ENCODE data around the gene CDK3. TPM values are rescaled to one million over a fixed set of nuclear protein-coding genes. Genes with fewer than 3 reads are reported as not detected.
A peak's percentile ranks its signal among the peaks of the same experiment; 100 is the strongest.

The CDK3 gene
- total RNA-seq, 8 experiments from 2014 or later, result 3.5 to 11.0 (median 6.2) TPM

DNA sequence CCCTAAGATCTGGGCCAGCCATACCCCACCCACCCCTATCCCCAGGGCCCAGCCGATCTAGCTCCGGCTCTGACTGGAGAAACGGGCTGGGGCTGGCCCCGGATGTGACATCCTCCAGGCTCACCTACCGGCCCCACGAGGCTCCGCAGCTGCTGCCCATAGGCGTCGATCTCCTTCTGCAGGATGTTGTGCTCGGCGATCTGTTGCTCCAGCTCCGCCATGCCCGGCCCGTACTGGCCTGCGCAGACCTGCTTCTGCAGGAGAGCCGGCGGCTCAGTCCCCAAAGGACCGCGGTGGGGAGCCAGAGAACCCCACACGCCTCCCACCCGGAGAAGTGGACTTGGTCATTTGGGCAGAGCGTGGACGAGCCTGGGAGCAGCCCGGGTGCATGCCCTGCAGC, 21.6 kb downstream of the CDK3 start:
- in situ Hi-C loops (cut with MboI; ENCODE audit: low pct_unique_long_range_greater_than_20kb in 2 of 9, low sequenced_read_pairs in 9 of 9, unreplicated experiment in 9 of 9), result loop anchor here in 4 of 9 experiments (25.0 kb wide), 1 partner anchor 265 kb away; no protein-coding TSS in a partner anchor
- H3K4me1 ChIP-seq (replicated peaks in 1 of 2), result no peaks in the 10 kb centered on the region
- 90% methylated on average over 2 of the region's 24 CpGs; no CpG with 5 or more reads in 9 of the 10 experiments for WGBS, 10 experiments
- H3K4me3 ChIP-seq, result no peak overlapping the region
- no peak overlapping the region for H3K27ac ChIP-seq
- no peak for ATAC-seq (replicated peaks in 6 of 8)

GRCh38 chr17:76022973-76023899, 22.6 kb downstream of the CDK3 start:
- no peak overlapping the region for H3K27ac ChIP-seq
- no peaks in the 10 kb centered on the region for H3K4me1 ChIP-seq (replicated peaks in 1 of 2)
- in situ Hi-C loops (cut with MboI; ENCODE audit: low pct_unique_long_range_greater_than_20kb in 2 of 9, low sequenced_read_pairs in 9 of 9, unreplicated experiment in 9 of 9), result loop anchor here in 4 of 9 experiments (25.0 kb wide), 1 partner anchor 264 kb away; no protein-coding TSS in a partner anchor
- H3K4me3 ChIP-seq, result no peak overlapping the region
- WGBS, 10 experiments, result 60 to 100% (median 85%) methylated on average over 1 to 4 of the region's 28 CpGs; no CpG with 5 or more reads in 3 of the 10 experiments
- ATAC-seq (replicated peaks in 6 of 8), result no peak

- no peak for ATAC-seq (replicated peaks in 6 of 8)
- H3K27ac ChIP-seq, result no peak overlapping the region
- no peak overlapping the region for H3K4me3 ChIP-seq
- no peaks in the 10 kb centered on the region for H3K4me1 ChIP-seq (replicated peaks in 1 of 2)
- in situ Hi-C loops (cut with MboI; ENCODE audit: low pct_unique_long_range_greater_than_20kb in 2 of 9, low sequenced_read_pairs in 9 of 9, unreplicated experiment in 9 of 9), result loop anchor here in 4 of 9 experiments (25.0 kb wide), 1 partner anchor 263 kb away; no protein-coding TSS in a partner anchor
- WGBS, 10 experiments, result 88 to 100% methylated on average over 1 to 5 of the region's 9 CpGs; no CpG with 5 or more reads in 8 of the 10 experiments
Measured at GRCh38 chr17:76023900-76024237, 23.2 kb downstream of the CDK3 start.

GRCh38 chr17:76024353-76024752, 23.7 kb downstream of the CDK3 start:
- Histone ChIP-seq H3K4me3 (no peak overlapping the region), H3K27ac (no peak overlapping the region), H3K4me1 (replicated peaks in 1 of 2) (peaks cover 1 to 3% of the 10 kb centered on the region in 2 donors)
- in situ Hi-C loops (cut with MboI; ENCODE audit: low pct_unique_long_range_greater_than_20kb in 2 of 9, low sequenced_read_pairs in 9 of 9, unreplicated experiment in 9 of 9), result loop anchor here in 4 of 9 experiments (25.0 kb wide), 1 partner anchor 263 kb away; no protein-coding TSS in a partner anchor
- no peak for ATAC-seq (replicated peaks in 6 of 8)
- 80% methylated on average over 1 of the region's 9 CpGs; no CpG with 5 or more reads in 9 of the 10 experiments for WGBS, 10 experiments

GRCh38 chr17:76025294-76025693, 24.6 kb downstream of the CDK3 start:
- in situ Hi-C loops (cut with MboI; ENCODE audit: low pct_unique_long_range_greater_than_20kb in 2 of 9, low sequenced_read_pairs in 9 of 9, unreplicated experiment in 9 of 9), result no loop called here
- Histone ChIP-seq H3K4me1 (replicated peaks in 1 of 2) (peaks cover 7 to 10% of the 10 kb centered on the region in 2 donors), H3K4me3 (no peak overlapping the region), H3K27ac (no peak overlapping the region)
- ATAC-seq (replicated peaks in 6 of 8), result no peak
- WGBS, 10 experiments, result 17 to 100% (median 75%) methylated on average over 1 to 4 of the region's 12 CpGs; no CpG with 5 or more reads in 6 of the 10 experiments

GRCh38 chr17:76026714-76027158, 26.1 kb downstream of the CDK3 start:
- in situ Hi-C loops (cut with MboI; ENCODE audit: low pct_unique_long_range_greater_than_20kb in 2 of 9, low sequenced_read_pairs in 9 of 9, unreplicated experiment in 9 of 9), result no loop called here
- H3K4me3 ChIP-seq, result no peak overlapping the region
- WGBS, 10 experiments, result no CpG with 5 or more reads among the region's 15 CpGs
- peaks cover 7 to 10% of the 10 kb centered on the region in 2 donors for H3K4me1 ChIP-seq (replicated peaks in 1 of 2)
- no peak for ATAC-seq (replicated peaks in 6 of 8)
- H3K27ac ChIP-seq, result no peak overlapping the region

GRCh38 chr17:76027159-76027839, 26.6 kb downstream of the CDK3 start, which contains the start of gene EVPL:
EVPL (minus strand) TSS chr17:76027306; CDS start chr17:76027198, 108 bp downstream.
- in situ Hi-C loops (cut with MboI; ENCODE audit: low pct_unique_long_range_greater_than_20kb in 2 of 9, low sequenced_read_pairs in 9 of 9, unreplicated experiment in 9 of 9), result no loop called here
- 88 to 90% methylated on average over 2 to 6 of the region's 24 CpGs; no CpG with 5 or more reads in 8 of the 10 experiments for WGBS, 10 experiments
- peak in 3 of 8 experiments; percentile 79 to 91 (median 86) for ATAC-seq (replicated peaks in 6 of 8)

GRCh38 chr17:76032073-76032779, 31.6 kb downstream of the CDK3 start:
- WGBS, 10 experiments, result 60 to 94% (median 70%) methylated on average over 3 to 9 of the region's 20 CpGs; no CpG with 5 or more reads in 4 of the 10 experiments

More at GRCh38 chr17:76027159-76027839, 26.6 kb downstream of the CDK3 start, which contains the start of gene EVPL:
- Histone ChIP-seq H3K4me3 (no peak within 1 kb of the TSS), H3K4me1 (replicated peaks in 1 of 2) (peaks cover 7 to 10% of the 10 kb centered on the region in 2 donors), H3K27ac (no peak within 1 kb of the TSS)

DNA sequence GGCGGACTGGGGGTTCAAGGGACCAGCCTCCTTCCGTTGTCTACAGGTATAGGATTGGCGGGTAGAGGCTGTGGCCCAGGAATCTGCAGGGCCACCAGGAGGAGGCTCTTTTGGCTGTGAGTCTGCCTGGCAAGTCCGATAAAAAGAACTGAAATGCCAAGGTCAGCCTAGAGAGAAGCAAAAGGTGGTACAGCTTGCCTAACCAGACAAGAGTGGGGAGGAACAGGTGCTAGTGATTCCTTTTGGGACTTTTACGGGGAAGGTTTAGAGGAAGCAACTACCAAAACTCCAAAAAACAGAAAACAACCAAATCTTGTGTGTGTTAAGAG, 32.1 kb downstream of the CDK3 start:
- no peak overlapping the region for H3K27ac ChIP-seq
- in situ Hi-C loops (cut with MboI; ENCODE audit: low pct_unique_long_range_greater_than_20kb in 2 of 9, low sequenced_read_pairs in 9 of 9, unreplicated experiment in 9 of 9), result no loop called here
- H3K4me1 ChIP-seq (replicated peaks in 1 of 2), result peaks cover 7 to 22% of the 10 kb centered on the region in 2 donors
- WGBS, 10 experiments, result 80 to 100% (median 100%) methylated on average over 1 to 4 of the region's 5 CpGs; no CpG with 5 or more reads in 1 of the 10 experiments
- H3K4me3 ChIP-seq, result no peak overlapping the region
- ATAC-seq (replicated peaks in 6 of 8), result no peak

More at GRCh38 chr17:76032073-76032779, 31.6 kb downstream of the CDK3 start:
- ATAC-seq (replicated peaks in 6 of 8), result no peak
- H3K4me3 ChIP-seq, result no peak overlapping the region
- H3K27ac ChIP-seq, result no peak overlapping the region
- in situ Hi-C loops (cut with MboI; ENCODE audit: low pct_unique_long_range_greater_than_20kb in 2 of 9, low sequenced_read_pairs in 9 of 9, unreplicated experiment in 9 of 9), result no loop called here
- peaks cover 7 to 22% of the 10 kb centered on the region in 2 donors for H3K4me1 ChIP-seq (replicated peaks in 1 of 2)

- in situ Hi-C loops (cut with MboI; ENCODE audit: low pct_unique_long_range_greater_than_20kb in 2 of 9, low sequenced_read_pairs in 9 of 9, unreplicated experiment in 9 of 9), result no loop called here
- no peak for ATAC-seq (replicated peaks in 6 of 8)
- H3K4me3 ChIP-seq, result no peak overlapping the region
- peaks cover 7 to 22% of the 10 kb centered on the region in 2 donors for H3K4me1 ChIP-seq (replicated peaks in 1 of 2)
- 75 to 100% (median 92%) methylated on average over 1 to 5 of the region's 6 CpGs; no CpG with 5 or more reads in 2 of the 10 experiments for WGBS, 10 experiments
- no peak overlapping the region for H3K27ac ChIP-seq
Measured at GRCh38 chr17:76033139-76033538, 32.5 kb downstream of the CDK3 start.

GRCh38 chr17:76034428-76035350, 34.0 kb downstream of the CDK3 start:
- in situ Hi-C loops (cut with MboI; ENCODE audit: low pct_unique_long_range_greater_than_20kb in 2 of 9, low sequenced_read_pairs in 9 of 9, unreplicated experiment in 9 of 9), result no loop called here
- ATAC-seq (replicated peaks in 6 of 8), result peak in 3 of 8 experiments; percentile 22 to 77 (median 45)
- H3K27ac ChIP-seq, result no peak overlapping the region
- no peak overlapping the region for H3K4me3 ChIP-seq
- H3K4me1 ChIP-seq (replicated peaks in 1 of 2), result peaks cover 7 to 20% of the 10 kb centered on the region in 2 donors
- WGBS, 10 experiments, result 0 to 100% (median 77%) methylated on average over 1 to 11 of the region's 13 CpGs; no CpG with 5 or more reads in 1 of the 10 experiments
